ACHN (cell line): ENCODE results near the gene LSM2.

Experiments used
- DNase-seq: peaks from one replicate; pipeline ENCODE4 v3.0.0-alpha.2; 2015
- in situ Hi-C: cut with HindIII; loops from 2 replicates; pipeline ENCODE4 v1.10.0; 2017; ENCODE audit warnings: low sequenced_read_pairs, low pct_ligation_motif_present, low pct_unique_long_range_greater_than_20kb

The LSM2 gene

GRCh38 chr6:31781244-31782125 is 25.3 kb downstream of the LSM2 start:
- in situ Hi-C loops = no loop called here

GRCh38 chr6:31780507-31781243 is 26.1 kb downstream of the LSM2 start:
- no peak for DNase-seq
- in situ Hi-C loops = no loop called here

More at GRCh38 chr6:31781244-31782125, 25.3 kb downstream of the LSM2 start:
- DNase-seq = no peak

GRCh38 chr6:31779908-31780307 is 26.9 kb downstream of the LSM2 start:
- in situ Hi-C loops = no loop called here

DNA sequence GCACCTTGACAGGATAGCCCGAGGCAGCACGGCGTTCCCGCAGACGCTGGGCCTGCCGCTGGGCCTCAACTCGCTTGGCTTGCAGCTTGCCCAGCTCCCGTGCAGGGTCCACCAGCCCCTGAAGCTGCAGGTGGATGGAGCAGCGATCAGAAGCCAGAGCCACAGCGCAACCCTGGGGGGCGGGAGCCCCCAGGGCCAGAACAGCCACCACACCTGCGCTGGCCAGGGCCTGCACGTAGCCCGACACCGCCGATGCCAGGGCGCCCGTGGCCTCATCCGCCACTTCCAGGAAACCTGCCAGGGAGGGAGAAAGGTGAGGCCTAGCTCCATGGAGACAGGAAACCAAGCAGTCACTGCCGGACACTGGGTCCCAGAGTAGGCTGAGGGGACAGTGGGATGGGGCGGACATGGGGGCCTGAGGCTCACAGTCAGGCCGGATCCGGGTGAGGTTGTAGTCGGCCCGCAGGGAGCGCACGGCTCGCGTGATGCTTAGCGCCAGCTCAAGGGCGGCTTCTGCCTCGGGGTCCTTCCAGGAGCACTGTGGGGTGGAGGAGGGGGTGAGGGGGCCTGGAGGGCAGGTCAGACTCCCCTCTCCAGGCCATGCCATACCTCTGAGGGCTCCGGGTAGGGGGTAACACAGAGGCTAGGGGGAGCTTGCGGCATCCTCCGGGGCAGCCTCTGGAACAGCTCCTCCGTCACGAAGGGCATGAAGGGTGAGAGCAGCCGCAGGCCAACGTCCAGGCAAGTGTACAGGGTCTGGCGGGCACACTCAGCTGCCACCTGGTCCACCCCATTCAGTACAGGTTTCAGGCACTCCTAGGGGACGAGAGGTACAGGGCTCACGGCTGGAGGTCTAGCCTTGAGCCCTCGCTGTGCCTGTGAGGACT is 27.5 kb downstream of the LSM2 start:
- in situ Hi-C loops = no loop called here
- DNase-seq = no peak

More at GRCh38 chr6:31779908-31780307, 26.9 kb downstream of the LSM2 start:
- DNase-seq = no peak

GRCh38 chr6:31778193-31778592 is 28.6 kb downstream of the LSM2 start:
- no peak for DNase-seq
- in situ Hi-C loops = no loop called here

DNA sequence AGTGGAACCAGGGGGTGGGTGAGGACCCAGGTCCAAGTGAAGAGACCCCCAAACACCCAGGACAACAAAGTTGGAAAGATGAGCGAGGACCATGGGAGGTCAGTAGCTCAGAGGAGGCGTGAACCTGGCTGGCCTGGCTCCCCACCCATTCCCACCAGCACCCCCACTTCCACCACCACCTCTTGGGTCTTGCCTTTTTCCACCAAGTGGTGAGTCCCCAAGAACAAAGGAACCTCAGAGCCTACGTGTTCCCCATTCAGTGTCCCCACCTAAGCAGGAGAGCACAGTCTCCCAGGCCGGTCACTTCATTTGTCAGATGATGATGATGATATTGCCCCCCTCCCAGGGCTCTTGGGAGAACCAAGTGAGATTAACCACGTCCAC is 29.1 kb downstream of the LSM2 start:
- no peak for DNase-seq
- in situ Hi-C loops = no loop called here

- in situ Hi-C loops = no loop called here
- DNase-seq = peak; percentile 54
These were observed 29.6 kb downstream of the LSM2 start, which contains the start of gene VWA7 for GRCh38 chr6:31776989-31777666. VWA7 (minus strand) TSS chr6:31777328; CDS start chr6:31776779, 549 bp downstream.

- in situ Hi-C loops = no loop called here
- no peak for DNase-seq
These were observed 30.2 kb downstream of the LSM2 start for GRCh38 chr6:31776485-31776988.

GRCh38 chr6:31775633-31776484 is 30.9 kb downstream of the LSM2 start:
- in situ Hi-C loops = no loop called here
- no peak for DNase-seq

- in situ Hi-C loops = no loop called here
- no peak for DNase-seq
These were observed 31.6 kb downstream of the LSM2 start for GRCh38 chr6:31775184-31775583.

DNA sequence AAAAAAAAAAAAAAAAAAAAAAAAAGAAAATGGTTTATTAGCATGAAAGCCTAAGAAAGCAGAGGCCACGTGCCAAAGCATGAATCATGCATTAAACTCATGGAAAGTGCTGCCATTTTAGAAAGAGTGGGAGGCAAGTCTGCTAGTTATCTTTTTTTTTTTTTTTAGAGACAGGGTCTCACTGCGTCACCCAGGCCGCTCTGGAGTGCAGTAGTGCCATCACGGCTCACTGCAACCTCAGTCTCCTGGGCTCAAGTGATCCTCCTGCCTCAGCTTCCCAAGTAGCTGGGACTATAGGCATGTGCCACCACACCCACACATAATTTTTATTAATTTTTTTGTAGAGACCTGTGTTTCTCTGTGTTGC is 34.8 kb downstream of the LSM2 start:
- in situ Hi-C loops = no loop called here
- DNase-seq = no peak

- DNase-seq = no peak
- in situ Hi-C loops = no loop called here
These were observed 35.9 kb downstream of the LSM2 start for GRCh38 chr6:31770860-31771259.

- DNase-seq = peak; percentile 65
- in situ Hi-C loops = no loop called here
These were observed 36.9 kb downstream of the LSM2 start for GRCh38 chr6:31769684-31770371.

- in situ Hi-C loops = no loop called here
- DNase-seq = no peak
These were observed 38.2 kb downstream of the LSM2 start for GRCh38 chr6:31768363-31769257.

- no peak for DNase-seq
- in situ Hi-C loops = no loop called here
These were observed 39.6 kb downstream of the LSM2 start for GRCh38 chr6:31767096-31767645.
